HG03432 (cell line): ENCODE data around the gene SACM1L.
"Not testable (repeated sequence)": the region's sequence is repeated elsewhere in the genome, so short reads cannot be mapped to it uniquely, and the experiment has no call there.

Experiments
- ATAC-seq: cut with Tn5 transposase; IDR thresholded peaks from one replicate; pipeline ENCODE4 v1.9.1; 2021; ENCODE audit warnings: mild to moderate bottlenecking, moderate library complexity; ENCODE audit not compliant: unreplicated experiment

Gene SACM1L

DNA sequence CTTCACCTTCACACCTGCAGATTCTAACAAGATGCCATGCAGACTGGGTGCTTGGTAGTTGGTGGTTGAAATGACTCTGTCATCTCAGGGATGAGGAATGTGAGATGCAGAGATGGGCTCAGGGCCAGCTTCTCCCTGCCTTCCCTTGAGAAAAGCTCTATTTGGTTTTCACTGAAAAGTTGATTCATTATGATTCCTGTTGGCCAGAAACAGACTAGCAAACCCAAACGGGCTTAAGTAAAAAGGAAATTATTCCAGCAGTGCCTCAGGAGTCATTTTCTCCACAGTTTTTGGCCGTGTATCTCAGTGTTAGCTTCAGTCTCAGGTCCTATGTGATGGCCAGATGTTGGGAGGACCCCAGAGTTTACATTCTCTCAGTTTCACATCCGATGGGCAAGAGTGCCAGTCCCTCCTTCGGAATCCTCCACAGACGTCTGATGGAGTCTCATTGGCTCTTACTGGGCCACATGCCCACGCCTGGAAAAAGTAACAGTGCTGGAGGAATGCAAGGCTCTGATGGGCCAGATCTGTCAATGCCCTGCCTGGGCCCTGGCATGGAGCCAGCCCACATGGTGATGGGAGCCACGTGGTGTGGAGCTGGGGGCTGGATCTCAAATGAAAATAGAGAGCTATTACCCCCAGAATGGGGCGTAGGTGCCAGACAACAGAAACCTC is 22.3 kb upstream of the SACM1L start:
- ATAC-seq, result no peak

DNA sequence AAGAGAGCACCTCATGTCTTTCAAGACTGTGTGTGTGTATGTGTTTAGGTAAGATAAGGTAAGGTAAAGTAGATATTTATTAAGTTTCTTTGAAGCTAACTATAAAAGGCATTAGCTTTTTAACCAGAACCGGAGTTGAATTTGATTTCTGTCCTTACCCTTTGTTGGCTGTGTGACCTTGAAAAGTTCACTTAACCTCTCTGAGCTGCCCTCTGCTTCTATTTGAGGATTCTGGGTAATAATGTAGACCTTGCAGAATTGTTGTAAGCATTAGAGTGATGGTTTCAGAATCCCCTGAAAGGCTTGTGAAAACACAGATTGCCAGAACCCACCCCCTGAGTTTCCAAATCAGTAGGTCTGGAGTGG is 21.6 kb upstream of the SACM1L start:
- ATAC-seq, result no peak

DNA sequence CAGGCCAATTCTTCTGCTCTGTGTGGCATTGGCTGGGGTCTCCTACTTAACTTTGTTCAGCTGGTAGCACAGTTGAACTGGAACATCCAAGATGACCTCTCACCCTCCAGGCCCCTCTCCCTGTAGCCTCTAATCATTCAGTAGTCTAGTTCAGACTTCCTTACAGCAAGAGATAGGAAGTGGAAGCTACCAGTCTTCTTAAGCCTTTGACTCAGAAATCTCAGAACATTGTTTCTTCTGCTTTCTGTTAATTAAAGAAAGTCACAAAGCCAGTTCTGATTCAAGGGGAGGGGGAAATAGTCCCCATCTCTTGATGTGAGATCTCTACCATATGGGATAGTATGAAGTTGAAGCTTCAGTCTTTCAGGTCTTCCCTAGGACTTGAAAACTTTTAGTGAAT is 18.8 kb upstream of the SACM1L start:
- ATAC-seq, result no peak

DNA sequence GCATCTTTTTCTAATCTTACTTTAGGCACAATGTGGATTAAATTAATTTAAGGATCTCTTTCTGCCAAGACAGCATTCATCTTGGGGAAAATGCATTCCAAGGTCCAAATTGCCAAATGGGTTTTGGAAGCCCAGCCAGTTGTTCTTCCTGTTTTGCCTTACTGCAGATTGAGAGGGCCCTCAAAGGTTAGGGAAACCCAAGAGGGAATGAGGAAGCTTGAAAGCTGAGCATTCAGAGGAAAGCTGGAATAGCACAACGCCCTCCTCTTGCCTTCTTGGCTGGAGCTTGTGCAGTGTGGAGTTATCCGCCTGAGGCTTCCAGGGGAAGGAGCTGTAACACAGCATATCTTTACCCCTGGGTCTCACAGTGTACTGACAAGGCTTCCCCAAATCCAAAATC is 18.2 kb upstream of the SACM1L start:
- no peak for ATAC-seq

DNA sequence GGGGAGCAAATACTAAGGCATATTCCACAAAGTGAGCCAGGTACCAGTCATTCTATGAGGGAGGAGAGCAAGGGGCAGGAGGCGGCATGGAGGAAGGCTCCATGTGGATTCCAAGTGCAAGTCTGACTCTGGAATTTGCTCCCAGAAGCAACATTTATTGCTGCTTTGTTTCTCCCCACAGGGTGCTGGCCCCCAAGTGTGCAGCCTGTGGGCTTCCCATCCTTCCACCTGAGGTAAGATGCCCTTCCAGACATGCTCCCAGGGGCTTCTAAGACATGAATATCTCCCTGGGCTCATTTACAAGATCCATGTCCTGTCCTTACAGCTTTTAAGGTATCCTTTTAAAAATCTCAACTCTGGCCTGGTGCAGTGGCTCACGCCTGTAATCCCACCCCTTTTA is 15.9 kb upstream of the SACM1L start:
- ATAC-seq, result no peak

DNA sequence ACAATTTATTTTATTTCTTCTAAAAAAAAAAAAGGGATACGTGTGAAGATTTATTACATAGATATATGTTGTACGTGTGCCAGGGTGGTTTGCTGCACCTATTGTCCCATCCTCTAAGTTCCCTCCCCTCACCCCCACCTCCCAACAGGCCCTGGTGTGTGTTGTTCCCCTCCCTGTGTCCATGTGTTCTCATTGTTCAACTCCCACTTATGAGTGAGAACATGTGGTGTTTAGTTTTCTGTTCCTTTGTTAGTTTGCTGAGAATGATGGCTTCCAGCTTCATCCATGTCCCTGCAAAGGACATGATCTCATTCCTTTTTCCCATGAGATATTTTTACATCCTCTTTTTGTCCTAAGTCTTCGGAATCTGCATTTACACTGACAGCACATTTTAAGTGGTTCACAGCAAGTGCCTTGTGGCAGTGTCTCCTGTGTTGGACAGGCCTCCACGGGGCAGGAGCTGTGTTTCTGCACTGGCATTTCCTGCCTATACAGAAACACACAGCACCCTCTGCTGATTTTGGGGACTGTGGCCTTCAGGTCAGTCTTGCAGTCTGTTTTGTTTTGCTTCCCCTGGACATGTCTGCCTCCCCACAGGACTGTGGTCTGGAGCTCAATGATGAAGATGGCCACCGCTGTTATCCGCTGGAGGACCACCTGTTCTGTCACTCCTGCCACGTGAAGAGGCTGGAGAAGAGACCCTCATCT is 12.7 kb upstream of the SACM1L start:
- ATAC-seq, result no peak

DNA sequence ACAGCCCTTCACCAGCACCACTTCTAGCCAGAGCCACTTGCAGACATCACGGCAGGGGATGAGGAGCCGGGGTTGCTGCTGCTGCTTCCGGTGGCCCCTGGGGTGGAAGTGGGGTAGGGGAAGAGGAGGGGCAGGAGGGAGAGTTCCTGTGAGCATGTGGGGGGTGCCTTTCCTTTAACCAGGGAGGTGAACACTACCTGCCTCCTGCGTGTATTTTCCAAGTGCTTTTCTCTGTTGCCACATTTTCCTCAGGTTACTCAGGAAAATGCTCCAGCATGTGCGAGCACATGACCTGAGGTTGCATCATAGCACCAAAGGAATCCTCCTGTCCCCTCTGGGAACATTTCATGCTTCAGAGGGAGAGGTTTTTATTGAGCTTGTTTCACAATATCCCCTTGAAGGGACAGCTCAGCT is 12.2 kb upstream of the SACM1L start:
- ATAC-seq, result no peak

DNA sequence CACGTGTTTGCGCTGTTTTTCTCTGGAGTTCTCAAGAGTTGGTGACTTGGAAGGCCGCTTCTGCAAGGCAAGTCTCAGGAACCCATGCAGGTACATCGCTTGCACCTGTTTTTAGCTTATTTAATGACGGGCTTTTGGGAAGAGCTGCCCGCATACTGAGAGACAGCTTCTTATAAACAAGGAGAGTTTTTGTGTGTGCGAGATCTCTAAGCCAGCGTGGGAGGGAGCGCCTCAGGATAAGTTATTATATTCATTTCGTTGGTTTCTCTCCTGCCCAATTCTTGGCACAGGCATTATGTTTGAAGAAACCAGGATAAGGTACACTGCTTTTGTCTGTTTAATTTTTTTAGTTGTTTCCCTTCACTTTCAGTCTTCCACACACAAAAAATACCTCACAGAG is 11.4 kb upstream of the SACM1L start:
- ATAC-seq, result no peak

- no peak for ATAC-seq
Observed at GRCh38 chr3:45679805-45680204, 9.4 kb upstream of the SACM1L start.

DNA sequence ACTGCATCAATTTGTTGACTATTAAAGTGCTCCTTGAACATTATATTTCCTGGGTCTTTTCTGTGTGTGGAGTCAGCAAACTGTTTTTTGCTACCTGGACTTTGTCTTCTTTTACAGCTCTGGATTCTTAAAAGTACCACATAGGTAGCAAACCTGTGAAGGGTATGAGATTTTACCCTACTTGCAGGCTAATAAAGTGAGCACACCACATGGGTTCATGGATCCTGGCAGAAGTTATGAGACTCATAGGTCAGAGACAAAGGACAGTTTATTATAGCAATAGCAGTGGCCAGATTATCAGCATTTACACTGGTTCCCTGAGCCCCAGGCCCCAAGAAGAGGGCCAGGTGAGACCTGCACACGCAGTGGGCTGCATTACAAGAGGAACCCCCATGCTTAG is 8.0 kb upstream of the SACM1L start:
- ATAC-seq, result no peak

DNA sequence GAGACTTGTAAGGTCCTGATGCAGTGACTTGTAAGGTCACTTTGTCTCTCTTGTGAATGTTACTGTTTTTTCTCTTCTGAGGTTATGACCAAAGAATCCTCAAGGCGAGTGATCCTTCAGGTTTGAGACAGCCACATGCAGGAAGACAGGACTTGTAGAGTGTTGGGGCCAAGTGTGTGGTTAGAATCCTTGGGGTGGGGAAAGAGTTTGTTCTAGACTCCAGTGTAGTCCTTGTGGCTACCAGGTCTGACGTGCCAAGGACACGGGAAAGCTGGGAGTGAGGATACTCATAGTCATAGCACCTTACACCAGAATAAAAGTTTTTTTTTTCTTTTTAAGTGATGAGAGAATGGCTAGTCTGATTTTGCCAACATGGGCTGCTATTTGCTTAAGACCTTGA is 7.3 kb upstream of the SACM1L start:
- ATAC-seq, result no peak

DNA sequence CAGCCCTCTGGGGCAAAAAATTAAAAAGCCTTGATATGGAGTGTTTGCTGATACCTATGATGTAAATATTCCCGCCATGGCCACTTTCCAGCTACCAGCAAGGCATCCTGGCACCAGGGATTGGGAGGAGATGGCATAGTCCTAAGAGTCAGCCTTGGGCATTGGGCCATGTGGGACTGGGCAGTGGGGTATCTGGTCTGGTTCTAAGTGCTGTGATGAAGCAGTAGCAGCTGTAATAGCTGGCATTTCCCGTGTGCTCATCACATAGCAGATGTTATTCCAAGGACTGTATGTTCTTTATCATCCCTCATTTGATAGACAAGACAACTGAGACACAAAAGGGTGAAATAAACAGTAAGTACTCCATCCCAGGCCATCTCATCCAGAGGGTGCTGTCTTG is 6.9 kb upstream of the SACM1L start:
- ATAC-seq, result no peak

DNA sequence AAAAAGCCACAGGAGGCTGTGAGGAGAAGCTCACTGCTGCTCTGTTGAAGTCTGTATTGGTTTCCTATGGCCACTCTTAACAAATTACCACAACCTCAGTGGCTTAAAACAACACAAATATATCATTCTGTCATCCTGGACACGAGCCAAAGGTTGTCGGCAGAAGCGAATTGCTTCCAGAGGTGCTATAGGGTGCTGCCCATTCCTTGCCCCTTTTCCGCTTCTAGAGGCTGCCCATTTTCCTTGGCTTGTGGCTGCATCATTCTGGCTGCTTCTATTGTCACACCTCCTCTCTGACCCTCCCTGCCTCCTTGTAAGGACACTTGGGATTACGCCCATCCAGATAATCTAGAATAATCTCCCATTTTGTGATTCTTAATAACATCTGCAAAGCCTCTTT is 6.4 kb upstream of the SACM1L start:
- no peak for ATAC-seq

GRCh38 chr3:45683417-45684326 is 5.5 kb upstream of the SACM1L start:
- ATAC-seq, result no peak

DNA sequence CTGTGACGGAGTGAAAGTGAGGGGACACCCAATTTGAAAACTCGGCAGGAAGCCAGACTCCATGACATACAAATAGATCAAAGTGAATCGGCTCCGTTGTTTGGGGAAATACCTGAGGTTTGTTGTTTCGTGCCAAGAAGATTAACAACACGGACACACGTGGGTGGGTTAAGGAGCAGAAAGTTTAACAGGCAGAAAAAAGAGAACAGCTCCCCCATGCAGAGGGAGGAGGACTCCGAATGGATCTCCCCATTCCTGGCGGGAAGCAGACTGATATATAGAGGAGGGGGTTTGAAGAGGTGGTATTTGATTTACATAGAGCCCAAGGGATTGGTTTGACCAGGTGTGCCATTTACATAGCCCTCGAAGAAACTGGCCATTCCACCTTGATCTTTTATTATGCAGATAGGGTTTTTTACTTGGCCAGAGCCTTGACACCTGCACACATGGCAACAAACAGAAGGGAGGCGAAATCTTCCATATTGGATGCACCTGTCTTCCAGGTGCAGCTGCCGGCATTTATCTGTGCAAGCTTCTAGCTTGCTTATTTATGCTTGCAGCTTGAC is 4.8 kb upstream of the SACM1L start:
- no peak for ATAC-seq

GRCh38 chr3:45685722-45686121 is 3.5 kb upstream of the SACM1L start:
- ATAC-seq, result not testable (repeated sequence)

- no peak for ATAC-seq
Observed at GRCh38 chr3:45686850-45687249, 2.3 kb upstream of the SACM1L start.

DNA sequence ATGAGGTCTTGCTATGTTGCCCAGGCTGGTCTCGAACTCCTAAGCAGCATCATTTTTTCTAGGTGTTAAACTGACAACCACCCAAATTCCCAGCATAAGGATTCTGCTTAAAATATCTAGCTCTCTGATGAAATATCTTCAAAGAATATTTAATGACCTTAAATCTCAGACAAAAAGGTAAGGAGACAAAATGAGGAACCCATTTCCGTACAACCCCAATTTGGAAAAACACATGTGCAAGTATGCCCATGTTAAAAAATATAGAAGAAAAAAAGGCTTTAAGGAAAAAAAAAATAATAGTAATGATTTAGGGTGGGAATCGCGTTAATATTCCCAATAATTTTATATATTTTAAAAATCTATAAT is 1.4 kb upstream of the SACM1L start:
- no peak for ATAC-seq

DNA sequence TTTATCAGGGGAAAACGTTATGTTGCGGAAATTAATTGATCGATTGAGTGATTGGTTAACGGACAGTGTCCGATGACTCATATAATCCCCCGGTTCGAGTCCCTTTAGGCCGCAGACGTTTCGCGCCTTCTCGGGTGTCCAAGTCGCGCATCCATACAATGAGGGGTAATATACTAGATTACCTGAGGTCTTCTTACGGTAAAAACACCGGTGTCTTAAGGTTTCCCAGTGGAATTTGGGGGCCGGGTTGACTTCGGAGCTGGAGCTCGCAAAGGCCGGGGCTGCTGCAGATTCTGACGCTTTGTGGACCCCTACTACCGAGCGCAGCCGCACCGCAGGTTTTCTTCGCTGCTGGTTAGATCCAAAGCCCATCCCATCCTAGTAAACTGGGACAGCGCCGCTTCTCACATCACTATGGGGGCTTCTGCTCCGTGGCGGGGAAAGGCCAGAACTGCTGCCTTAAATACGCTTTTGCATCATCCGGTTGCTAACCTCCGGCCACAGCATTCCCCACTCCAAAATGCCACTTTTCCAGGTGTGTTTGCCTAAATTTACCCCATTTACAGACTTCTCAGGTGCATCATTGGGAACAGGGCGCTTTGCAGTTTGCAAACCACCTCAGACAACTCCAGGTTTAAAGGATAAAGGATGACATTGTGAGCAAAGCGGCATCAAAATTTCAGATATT is 858 bp upstream of the SACM1L start:
- no peak for ATAC-seq

DNA sequence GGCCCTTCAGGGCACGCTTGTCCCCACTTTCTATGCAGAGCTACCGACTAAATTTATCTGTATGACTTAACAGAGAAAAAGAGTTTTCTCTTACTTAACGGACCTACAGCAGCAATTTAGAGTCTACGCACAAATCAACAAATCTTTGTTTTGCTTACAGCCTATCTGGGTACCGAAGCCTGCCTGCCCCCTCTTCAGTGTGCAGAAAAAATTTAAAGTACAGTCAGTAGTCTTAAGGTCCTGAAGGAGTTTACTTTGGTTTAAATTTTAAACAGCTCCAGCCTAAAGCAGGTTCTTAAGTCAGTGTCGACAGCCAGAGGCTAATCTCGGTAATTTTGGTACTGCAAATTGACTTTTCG is 570 bp downstream of the SACM1L start:
- ATAC-seq, result no peak
